NB4 (cell line): ENCODE data around the gene NDUFS6.

Source experiments
- MYC ChIP-seq: IDR thresholded peaks from 2 replicates; pipeline ENCODE4 v1.6.1; 2011; ENCODE audit warnings: low read depth, low read length
- POLR2A ChIP-seq: IDR thresholded peaks from 2 replicates; pipeline ENCODE4 v1.6.1; 2011; ENCODE audit warnings: mild to moderate bottlenecking; ENCODE audit not compliant: insufficient read length; ENCODE audit errors: extremely low read depth

GRCh38 chr5:1805326-1805725 is 4.1 kb downstream of the NDUFS6 start:
- TF ChIP-seq MYC, result no peak
- no peak for TF ChIP-seq POLR2A
